ENCODE results near the gene TMEM106C.

- TF ChIP-seq RARB (CRISPR knock-in tag; IDR thresholded peaks at IDR 0.05) (no peak), PATZ1 (CRISPR knock-in tag; IDR thresholded peaks at IDR 0.05; ENCODE audit: borderline replicate concordance) (no peak), ZFP30 (CRISPR knock-in tag; IDR thresholded peaks at IDR 0.05) (no peak), ISL1 (CRISPR knock-in tag; IDR thresholded peaks at IDR 0.05) (no peak), ARNTL (CRISPR knock-in tag; IDR thresholded peaks at IDR 0.05; ENCODE audit: borderline replicate concordance, low read depth) (no peak), CSDC2 (CRISPR knock-in tag; IDR thresholded peaks at IDR 0.05) (no peak), ZNF70 (CRISPR knock-in tag; IDR thresholded peaks at IDR 0.05) (no peak), POU6F1 (CRISPR knock-in tag; IDR thresholded peaks at IDR 0.05; ENCODE audit: borderline replicate concordance, low read depth) (no peak), TOX (CRISPR knock-in tag; IDR thresholded peaks at IDR 0.05; ENCODE audit: borderline replicate concordance) (no peak)
Measured at GRCh38 chr12:47993491-47993890, 30.1 kb downstream of the TMEM106C start.
